NT2/D1 (cell line): ENCODE data around the gene ELFN2.

Experiments
- DNase-seq: peaks from one replicate; pipeline ENCODE4 v3.0.0-alpha.2; 2011; ENCODE audit warnings: low read depth, low spot score
- H3K27me3 ChIP-seq: 2 replicates; pipeline ENCODE4 v1.6.0; 2011; ENCODE audit warnings: mild to moderate bottlenecking; ENCODE audit not compliant: insufficient read length, insufficient read depth
- H3K36me3 ChIP-seq: 2 replicates; pipeline ENCODE4 v1.6.1; 2011; ENCODE audit warnings: mild to moderate bottlenecking, low read length, mixed read lengths; ENCODE audit not compliant: insufficient read depth, insufficient read length
- H3K4me1 ChIP-seq: 2 replicates; pipeline ENCODE4 v1.5.1; 2011; ENCODE audit not compliant: insufficient read depth, insufficient read length
- H3K4me3 ChIP-seq: 2 replicates; pipeline ENCODE4 v1.5.1; 2011; ENCODE audit warnings: low read depth; ENCODE audit not compliant: insufficient read length
- H3K9ac ChIP-seq: 2 replicates; pipeline ENCODE4 v1.6.0; 2011; ENCODE audit warnings: low read depth; ENCODE audit not compliant: insufficient read length
- H3K9me3 ChIP-seq: 2 replicates; pipeline ENCODE4 v1.5.1; 2011; ENCODE audit warnings: mild to moderate bottlenecking, low read length; ENCODE audit not compliant: insufficient read depth
- SUZ12 ChIP-seq: IDR thresholded peaks from 2 replicates; pipeline ENCODE4 v1.6.1; 2011; ENCODE audit not compliant: insufficient read length, insufficient read depth; ENCODE audit errors: extremely low read depth
- YY1 ChIP-seq: IDR thresholded peaks from 2 replicates; pipeline ENCODE4 v1.6.1; 2011; ENCODE audit not compliant: insufficient read length, insufficient read depth
- ZNF274 ChIP-seq: IDR thresholded peaks from 2 replicates; pipeline ENCODE4 v1.6.1; 2011; ENCODE audit warnings: mild to moderate bottlenecking, low read depth, low read length

ELFN2 gene

DNA sequence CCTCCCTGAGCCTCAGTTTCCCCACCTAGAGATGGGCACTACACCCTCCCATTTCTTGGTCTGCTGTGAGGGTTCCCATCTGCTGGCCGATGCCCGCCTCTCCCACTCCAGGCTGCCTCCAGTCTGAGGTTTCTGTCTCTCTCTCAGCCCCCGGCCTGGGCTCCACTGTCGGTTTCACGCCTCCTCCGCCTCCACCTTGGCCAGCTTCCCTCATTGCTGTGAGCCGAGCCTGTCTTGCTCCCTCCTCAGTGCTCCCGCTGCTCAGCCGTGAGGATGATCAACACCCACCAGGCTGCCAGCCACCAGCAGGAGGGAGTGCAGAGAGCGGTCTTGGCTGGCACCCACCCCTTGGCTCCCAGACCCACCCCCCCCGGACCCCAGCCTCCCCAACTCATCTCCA, 83.9 kb downstream of the ELFN2 start:
- H3K9me3 ChIP-seq, result no peaks in the 10 kb centered on the region
- no peaks in the 10 kb centered on the region for H3K36me3 ChIP-seq
- peaks cover 6% of the 10 kb centered on the region for H3K27me3 ChIP-seq
- H3K4me1 ChIP-seq, result peaks cover 8% of the 10 kb centered on the region
- no peak overlapping the region for H3K9ac ChIP-seq
- no peak for DNase-seq
- no peak for TF ChIP-seq SUZ12
- no peak for TF ChIP-seq ZNF274
- no peak for TF ChIP-seq YY1
- no peak overlapping the region for H3K4me3 ChIP-seq

DNA sequence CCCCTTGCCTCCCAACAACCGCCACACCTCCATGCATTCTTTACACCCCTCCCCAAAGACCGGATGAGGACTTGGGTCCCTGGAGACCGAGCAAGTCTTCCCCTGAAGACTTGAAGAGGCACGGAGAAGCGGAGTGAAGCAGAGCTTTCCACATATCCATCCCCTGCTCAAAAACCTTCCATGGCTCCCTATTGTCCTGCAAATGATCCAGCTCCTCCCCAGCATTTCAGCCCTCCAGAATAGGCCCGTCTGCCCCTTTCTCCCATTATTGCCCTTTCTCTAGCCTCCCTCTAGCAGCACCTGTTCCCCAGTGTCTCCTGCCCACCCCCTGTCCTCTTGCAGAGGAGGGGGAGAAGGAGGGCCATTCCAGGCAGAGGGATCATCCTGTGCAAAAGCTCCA, 85.2 kb downstream of the ELFN2 start:
- TF ChIP-seq YY1 (no peak), ZNF274 (no peak), SUZ12 (no peak)
- no peaks in the 10 kb centered on the region for H3K36me3 ChIP-seq
- DNase-seq, result no peak
- no peak overlapping the region for H3K9ac ChIP-seq
- H3K4me3 ChIP-seq, result no peak overlapping the region
- peaks cover 6% of the 10 kb centered on the region for H3K27me3 ChIP-seq
- peaks cover 15% of the 10 kb centered on the region for H3K4me1 ChIP-seq
- no peaks in the 10 kb centered on the region for H3K9me3 ChIP-seq

DNA sequence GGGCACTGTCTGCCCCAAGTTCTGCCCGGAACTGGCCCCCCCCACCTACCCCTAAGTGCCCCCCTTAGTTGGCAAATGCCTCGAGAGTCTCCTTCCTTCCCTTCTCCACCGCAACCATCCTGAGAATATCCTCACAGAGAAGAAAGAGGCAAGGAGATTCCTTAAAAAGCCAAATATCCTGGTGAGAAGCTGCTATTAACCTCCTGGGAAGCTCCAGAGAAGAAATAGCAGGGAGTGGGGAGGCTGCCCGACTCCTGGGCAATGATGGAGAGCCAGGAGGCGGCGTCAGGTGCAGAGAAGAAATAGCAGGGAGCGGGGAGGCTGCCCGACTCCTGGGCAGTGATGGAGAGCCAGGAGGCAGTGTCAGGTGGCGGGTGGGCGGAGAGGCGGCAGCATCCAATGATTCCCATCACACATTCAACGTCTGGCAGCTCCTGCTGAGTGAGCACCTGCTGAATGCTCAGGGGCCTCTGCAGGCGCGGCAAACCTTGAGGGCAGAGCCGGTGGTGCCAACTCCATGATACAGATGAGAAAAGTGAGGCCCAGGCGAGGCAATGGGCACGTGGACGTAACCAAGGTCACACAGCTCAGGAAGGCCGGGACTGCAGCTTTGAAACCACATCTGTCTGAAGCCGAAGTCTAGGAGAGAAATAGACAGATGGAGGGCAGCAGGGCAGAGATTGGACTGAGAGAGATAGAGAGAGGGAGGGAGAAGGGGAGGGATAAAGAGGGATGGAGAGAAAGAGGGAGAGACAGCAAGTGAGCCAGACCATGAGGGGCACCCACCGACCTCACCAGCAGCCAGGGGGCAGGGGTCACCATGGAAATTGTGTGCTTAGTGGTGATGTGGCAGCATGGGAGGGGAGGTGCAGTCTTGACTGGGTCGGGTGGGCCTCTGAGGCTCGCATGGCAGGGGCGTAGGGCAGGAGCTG, 86.7 kb downstream of the ELFN2 start:
- H3K4me1 ChIP-seq, result peaks cover 21% of the 10 kb centered on the region
- no peaks in the 10 kb centered on the region for H3K9me3 ChIP-seq
- TF ChIP-seq ZNF274, result no peak
- TF ChIP-seq YY1, result no peak
- no peak for TF ChIP-seq SUZ12
- no peaks in the 10 kb centered on the region for H3K36me3 ChIP-seq
- H3K27me3 ChIP-seq, result peaks cover 6% of the 10 kb centered on the region
- H3K9ac ChIP-seq, result no peak overlapping the region
- H3K4me3 ChIP-seq, result no peak overlapping the region
- no peak for DNase-seq

DNA sequence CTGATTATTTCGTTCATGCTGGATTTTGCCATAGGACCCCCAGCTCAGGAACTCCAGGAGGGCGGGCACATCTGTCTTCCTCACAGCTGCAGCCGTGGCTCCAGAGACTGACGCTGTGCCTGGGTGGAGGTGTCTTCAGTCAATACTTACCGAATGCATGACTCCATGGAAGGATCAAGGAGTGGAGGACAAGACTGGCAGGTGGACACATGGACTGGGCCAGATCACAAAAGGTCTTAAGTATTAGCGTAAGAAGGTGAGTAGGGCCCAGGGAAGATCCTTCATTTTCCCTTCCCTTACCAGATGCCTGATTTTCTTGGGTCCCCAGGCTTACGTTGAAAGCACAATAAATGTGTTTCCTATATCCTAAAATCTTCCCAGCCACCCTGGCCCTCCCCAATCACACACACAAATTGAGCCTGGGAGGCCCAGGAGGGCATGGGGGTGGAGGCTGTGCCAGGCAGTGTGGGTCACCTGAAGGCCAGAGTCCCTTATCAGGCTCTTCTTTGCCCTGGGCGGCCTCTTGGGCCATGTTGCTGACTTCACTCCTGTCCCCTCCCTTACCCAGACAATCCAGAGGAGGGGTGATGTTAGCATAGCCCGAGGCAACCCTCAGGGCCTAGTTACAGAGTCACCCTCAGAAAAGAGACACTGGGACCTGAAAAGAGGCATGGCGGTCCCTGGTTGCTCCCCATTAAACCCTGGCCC, 88.6 kb downstream of the ELFN2 start:
- no peaks in the 10 kb centered on the region for H3K36me3 ChIP-seq
- peaks cover 22% of the 10 kb centered on the region for H3K4me1 ChIP-seq
- H3K27me3 ChIP-seq, result peaks cover 24% of the 10 kb centered on the region
- no peak overlapping the region for H3K9ac ChIP-seq
- H3K9me3 ChIP-seq, result no peaks in the 10 kb centered on the region
- DNase-seq, result no peak
- no peak overlapping the region for H3K4me3 ChIP-seq
- TF ChIP-seq ZNF274 (no peak), YY1 (no peak), SUZ12 (no peak)

DNA sequence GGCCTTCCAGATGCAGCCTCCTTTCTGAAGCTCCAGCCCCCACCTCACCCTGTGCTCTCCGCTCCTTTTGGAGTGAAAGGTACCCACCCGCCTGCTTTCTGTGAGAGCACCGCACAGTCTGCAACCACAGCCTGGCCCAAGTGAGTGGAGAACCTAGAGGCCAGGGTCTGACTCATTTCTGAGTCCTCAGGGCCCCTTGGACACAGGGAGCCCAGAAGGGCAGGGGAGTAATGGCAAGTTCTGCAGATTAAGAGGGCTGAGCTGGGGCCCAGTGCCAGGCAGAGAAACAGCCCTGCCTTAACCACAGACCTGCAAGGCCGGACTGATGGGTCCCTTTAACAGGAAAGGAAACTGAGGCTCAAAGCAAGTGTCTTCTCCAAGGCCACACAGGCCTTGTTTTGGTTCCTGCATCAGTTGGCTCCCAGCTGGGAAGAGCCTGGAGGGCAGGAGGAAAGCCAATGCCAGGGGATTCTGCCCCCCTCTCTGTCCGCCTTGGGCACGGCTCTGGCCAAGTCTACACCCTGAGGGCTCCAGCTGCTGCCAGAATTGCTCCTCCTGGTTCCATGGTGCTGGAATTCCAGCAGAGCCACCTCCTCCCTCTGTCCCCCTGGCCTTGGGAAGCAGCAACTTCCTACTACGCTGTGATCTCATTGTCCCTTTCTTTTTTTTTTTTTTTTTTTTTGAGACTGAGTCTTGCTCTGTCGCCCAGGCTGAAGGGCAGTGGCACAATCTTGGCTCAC, 89.9 kb downstream of the ELFN2 start:
- no peak overlapping the region for H3K4me3 ChIP-seq
- no peaks in the 10 kb centered on the region for H3K36me3 ChIP-seq
- H3K9me3 ChIP-seq, result no peaks in the 10 kb centered on the region
- no peak for DNase-seq
- H3K27me3 ChIP-seq, result peaks cover 27% of the 10 kb centered on the region
- peaks cover 20% of the 10 kb centered on the region for H3K4me1 ChIP-seq
- TF ChIP-seq ZNF274 (no peak), SUZ12 (no peak), YY1 (no peak)
- no peak overlapping the region for H3K9ac ChIP-seq

DNA sequence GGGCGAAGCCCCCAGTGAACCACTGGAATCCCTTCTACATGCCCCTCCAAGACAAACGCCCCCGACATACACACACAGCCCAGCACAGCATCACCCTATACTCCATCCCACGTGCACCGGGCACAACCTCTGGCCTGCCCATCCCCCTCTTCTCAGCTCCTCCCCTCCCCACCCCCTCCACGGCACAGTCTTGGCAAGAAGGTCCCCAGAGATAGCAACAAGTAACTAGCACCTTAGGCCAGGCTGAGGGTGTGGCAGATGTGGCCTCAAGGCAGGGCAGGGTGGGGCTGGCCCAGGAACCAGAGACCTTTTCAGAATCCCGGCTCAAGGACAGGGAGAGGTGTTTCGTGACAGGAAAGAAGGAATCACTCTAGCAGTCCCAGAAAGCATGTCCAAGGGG, 90.7 kb downstream of the ELFN2 start:
- Histone ChIP-seq H3K4me1 (peaks cover 20% of the 10 kb centered on the region), H3K9ac (peak overlapping the region; percentile 5), H3K27me3 (peaks cover 27% of the 10 kb centered on the region), H3K9me3 (no peaks in the 10 kb centered on the region), H3K4me3 (no peak overlapping the region), H3K36me3 (no peaks in the 10 kb centered on the region)
- no peak for DNase-seq
- no peak for TF ChIP-seq ZNF274
- TF ChIP-seq YY1, result no peak
- no peak for TF ChIP-seq SUZ12

DNA sequence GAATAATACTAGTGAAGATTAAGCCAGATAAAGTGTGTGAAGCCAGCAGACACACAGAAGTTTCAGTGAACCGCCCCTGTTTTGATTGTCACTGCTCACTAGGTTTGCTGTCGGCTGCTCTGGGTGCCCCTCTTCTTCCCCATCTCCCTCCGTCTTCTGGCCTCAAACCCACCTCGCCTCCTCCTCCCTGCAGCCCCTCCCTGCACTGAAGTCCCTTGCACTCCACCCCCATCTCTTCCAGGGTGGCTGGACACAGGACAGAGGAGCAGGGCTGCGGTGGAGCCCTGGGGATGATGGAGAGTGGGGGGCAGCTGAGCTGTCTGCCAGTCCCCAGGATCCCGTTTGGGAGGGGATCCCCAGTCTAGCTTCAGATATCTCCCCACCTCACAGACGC, 91.5 kb downstream of the ELFN2 start:
- Histone ChIP-seq H3K4me3 (peak overlapping the region; percentile 6), H3K9ac (peak overlapping the region; percentile 32)

More for the DNA sequence above, 91.5 kb downstream of the ELFN2 start:
- TF ChIP-seq YY1 (no peak), SUZ12 (no peak)
- no peaks in the 10 kb centered on the region for H3K36me3 ChIP-seq
- DNase-seq, result no peak
- H3K4me1 ChIP-seq, result peaks cover 20% of the 10 kb centered on the region
- no peaks in the 10 kb centered on the region for H3K9me3 ChIP-seq
- H3K27me3 ChIP-seq, result peaks cover 20% of the 10 kb centered on the region
